HepG2 (cell line): ENCODE results near the gene CYP11A1. TPM values are rescaled to one million over a fixed set of nuclear protein-coding genes. Genes with fewer than 3 reads are reported as not detected.

Source experiments
- ATF7-NPFF ChIP-seq: sonication (generic); formaldehyde crosslinking; IDR thresholded peaks from 2 replicates; pipeline ENCODE4 v1.8.1; 2023; ENCODE audit warnings: mild to moderate bottlenecking, low read depth, missing genetic modification reagents, moderate library complexity
- CBFB ChIP-seq: sonication (generic); formaldehyde crosslinking; IDR thresholded peaks from 2 replicates; pipeline ENCODE4 v1.4.0; 2020; ENCODE audit warnings: missing genetic modification reagents
- CC2D1A ChIP-seq: sonication (generic); formaldehyde crosslinking; IDR thresholded peaks from 2 replicates; pipeline ENCODE4 v1.8.1; 2023; ENCODE audit warnings: mild to moderate bottlenecking, missing genetic modification reagents
- E2F1 ChIP-seq: sonication (generic); formaldehyde crosslinking; IDR thresholded peaks from 2 replicates; pipeline ENCODE4 v1.5.0; 2020; ENCODE audit warnings: missing genetic modification reagents
- FLYWCH1 ChIP-seq: sonication (generic); formaldehyde crosslinking; IDR thresholded peaks from 2 replicates; pipeline ENCODE4 v1.8.1; 2023; ENCODE audit warnings: mild to moderate bottlenecking, missing genetic modification reagents
- HNRNPLL ChIP-seq: fragments of 200-400 bp; formaldehyde crosslinking; IDR thresholded peaks from 2 replicates; pipeline ENCODE4 v1.6.1; 2017; ENCODE audit warnings: mild to moderate bottlenecking, low read depth, low read length; ENCODE audit not compliant: poor library complexity, severe bottlenecking
- MIER2 ChIP-seq: IDR thresholded peaks from 2 replicates; pipeline ENCODE4 v1.6.1; 2016; ENCODE audit warnings: missing biosample characterization, missing genetic modification reagents
- ZBTB26 ChIP-seq: IDR thresholded peaks from 2 replicates; pipeline ENCODE4 v1.6.1; 2016; ENCODE audit warnings: missing compliant biosample characterization, missing genetic modification reagents, borderline replicate concordance
- ZBTB38 ChIP-seq: sonication (generic); formaldehyde crosslinking; IDR thresholded peaks from 2 replicates; pipeline ENCODE4 v1.5.1; 2020; ENCODE audit warnings: mild to moderate bottlenecking, missing genetic modification reagents
- ZNF264 ChIP-seq: sonication (generic); formaldehyde crosslinking; IDR thresholded peaks from 2 replicates; pipeline ENCODE4 v1.4.0; 2020; ENCODE audit warnings: missing genetic modification reagents
- ZNF770 ChIP-seq: sonication (generic); formaldehyde crosslinking; IDR thresholded peaks from 2 replicates; pipeline ENCODE4 v1.5.0; 2020; ENCODE audit warnings: mild to moderate bottlenecking, missing genetic modification reagents
- polyA plus RNA-seq, 8 experiments: library from polyadenylated mRNA; depleted of rRNA in 3 of 8; stranded (reverse) in 7 of 8; unstranded in 1 of 8; fragments of >200 nt; fragmentation: Illumina TruSeq in 4 of 8; extraction: Trizol in 4 of 8; gene quantifications; 2 replicates each; pipeline versions ENCODE4 v1.2.1 to v1.2.3, GENCODE V29; 2011 to 2016; ENCODE audit warnings: low read depth in 4 of 8, missing spikeins in 1 of 8, mixed read lengths in 1 of 8; ENCODE audit not compliant: insufficient read depth in 1 of 8
- total RNA-seq, 5 experiments: library from RNA; depleted of rRNA; stranded (reverse); fragments of >200 nt; fragmentation: Illumina TruSeq; extraction: Trizol; gene quantifications; 2 replicates each; pipeline ENCODE4 v1.2.3, GENCODE V29; 2016; ENCODE audit warnings: low read depth in 1 of 5
- TF ChIP-seq, protein P1 (sequence below): sonication (generic); formaldehyde crosslinking; IDR thresholded peaks from 2 replicates; pipeline ENCODE4 v1.4.0; 2020; ENCODE audit warnings: missing genetic modification reagents
- TF ChIP-seq, protein P2 (sequence below): sonication (generic); formaldehyde crosslinking; IDR thresholded peaks from 2 replicates; pipeline ENCODE4; 2020; ENCODE audit warnings: missing genetic modification reagents, mild to moderate bottlenecking, borderline replicate concordance

CYP11A1 gene
- total and polyA plus RNA-seq, 2 of the 13 experiments (the other 11 are each of a cell fraction or from before 2014, with no cell fraction given), result 0.66 to 0.92 TPM

DNA sequence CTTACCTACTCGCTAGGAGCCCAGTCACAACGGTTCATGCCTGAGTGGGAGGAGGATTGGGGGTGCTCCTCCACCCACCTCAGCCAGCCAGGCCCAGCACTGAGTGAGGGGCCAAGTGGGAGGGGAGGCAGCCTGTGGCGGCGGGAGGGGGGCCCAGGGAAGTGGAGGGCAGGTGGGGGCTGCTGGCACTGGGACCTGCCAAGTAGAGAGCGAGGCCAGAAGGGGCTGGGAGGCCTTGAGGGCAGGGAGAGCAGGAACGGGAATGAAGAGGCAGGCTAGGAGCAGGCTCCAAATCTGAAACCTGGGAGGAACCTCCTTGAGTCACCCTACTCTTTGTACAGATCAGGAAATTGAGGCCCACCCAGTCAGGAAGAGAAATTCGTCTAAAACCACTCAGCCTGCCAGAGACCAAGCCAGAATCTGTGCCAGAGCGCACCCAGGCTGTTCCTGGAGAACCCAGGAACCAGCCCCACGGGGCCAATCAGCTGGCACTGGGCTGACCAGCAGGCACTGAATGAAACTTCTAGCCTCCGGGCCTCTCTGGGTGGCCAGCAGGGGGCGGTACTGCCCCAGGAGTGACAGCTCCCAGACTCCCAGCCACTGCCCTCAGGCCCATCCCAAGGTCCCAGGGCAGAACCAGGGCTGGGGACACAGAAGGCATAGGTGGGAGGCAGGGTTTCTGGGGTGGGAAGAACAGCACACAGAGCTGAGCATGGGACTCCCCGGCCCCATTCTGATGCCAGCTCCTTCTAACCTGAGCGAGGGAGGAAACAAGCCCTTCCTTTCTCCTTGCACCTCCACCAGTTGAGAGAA, 14.8 kb upstream of the CYP11A1 start (continued):
- TF ChIP-seq E2F1, result no peak
- TF ChIP-seq FLYWCH1 (CRISPR knock-in tag), result no peak
- no peak for TF ChIP-seq ZNF770 (CRISPR knock-in tag)
- TF ChIP-seq CBFB, result 0 out of 2 replicates have a peak, but pooled peaks have one; percentile 38
- TF ChIP-seq ZBTB38 (CRISPR knock-in tag), result no peak
- TF ChIP-seq ZNF264, result no peak
- peak; percentile 26 for TF ChIP-seq HNRNPLL
- TF ChIP-seq, protein P1, sequence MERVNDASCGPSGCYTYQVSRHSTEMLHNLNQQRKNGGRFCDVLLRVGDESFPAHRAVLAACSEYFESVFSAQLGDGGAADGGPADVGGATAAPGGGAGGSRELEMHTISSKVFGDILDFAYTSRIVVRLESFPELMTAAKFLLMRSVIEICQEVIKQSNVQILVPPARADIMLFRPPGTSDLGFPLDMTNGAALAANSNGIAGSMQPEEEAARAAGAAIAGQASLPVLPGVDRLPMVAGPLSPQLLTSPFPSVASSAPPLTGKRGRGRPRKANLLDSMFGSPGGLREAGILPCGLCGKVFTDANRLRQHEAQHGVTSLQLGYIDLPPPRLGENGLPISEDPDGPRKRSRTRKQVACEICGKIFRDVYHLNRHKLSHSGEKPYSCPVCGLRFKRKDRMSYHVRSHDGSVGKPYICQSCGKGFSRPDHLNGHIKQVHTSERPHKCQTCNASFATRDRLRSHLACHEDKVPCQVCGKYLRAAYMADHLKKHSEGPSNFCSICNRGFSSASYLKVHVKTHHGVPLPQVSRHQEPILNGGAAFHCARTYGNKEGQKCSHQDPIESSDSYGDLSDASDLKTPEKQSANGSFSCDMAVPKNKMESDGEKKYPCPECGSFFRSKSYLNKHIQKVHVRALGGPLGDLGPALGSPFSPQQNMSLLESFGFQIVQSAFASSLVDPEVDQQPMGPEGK (CRISPR knock-in tag), result peak; percentile 47; the same call in 1 of the 2 replicates
- TF ChIP-seq MIER2, result peak; percentile 43; the same call in 1 of the 2 replicates
- no peak for TF ChIP-seq CC2D1A
- TF ChIP-seq, protein P2, sequence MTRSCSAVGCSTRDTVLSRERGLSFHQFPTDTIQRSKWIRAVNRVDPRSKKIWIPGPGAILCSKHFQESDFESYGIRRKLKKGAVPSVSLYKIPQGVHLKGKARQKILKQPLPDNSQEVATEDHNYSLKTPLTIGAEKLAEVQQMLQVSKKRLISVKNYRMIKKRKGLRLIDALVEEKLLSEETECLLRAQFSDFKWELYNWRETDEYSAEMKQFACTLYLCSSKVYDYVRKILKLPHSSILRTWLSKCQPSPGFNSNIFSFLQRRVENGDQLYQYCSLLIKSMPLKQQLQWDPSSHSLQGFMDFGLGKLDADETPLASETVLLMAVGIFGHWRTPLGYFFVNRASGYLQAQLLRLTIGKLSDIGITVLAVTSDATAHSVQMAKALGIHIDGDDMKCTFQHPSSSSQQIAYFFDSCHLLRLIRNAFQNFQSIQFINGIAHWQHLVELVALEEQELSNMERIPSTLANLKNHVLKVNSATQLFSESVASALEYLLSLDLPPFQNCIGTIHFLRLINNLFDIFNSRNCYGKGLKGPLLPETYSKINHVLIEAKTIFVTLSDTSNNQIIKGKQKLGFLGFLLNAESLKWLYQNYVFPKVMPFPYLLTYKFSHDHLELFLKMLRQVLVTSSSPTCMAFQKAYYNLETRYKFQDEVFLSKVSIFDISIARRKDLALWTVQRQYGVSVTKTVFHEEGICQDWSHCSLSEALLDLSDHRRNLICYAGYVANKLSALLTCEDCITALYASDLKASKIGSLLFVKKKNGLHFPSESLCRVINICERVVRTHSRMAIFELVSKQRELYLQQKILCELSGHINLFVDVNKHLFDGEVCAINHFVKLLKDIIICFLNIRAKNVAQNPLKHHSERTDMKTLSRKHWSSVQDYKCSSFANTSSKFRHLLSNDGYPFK (CRISPR knock-in tag), result peak; percentile 22; the same call in 1 of the 2 replicates
- TF ChIP-seq ATF7-NPFF (CRISPR knock-in tag), result 0 out of 2 replicates have a peak, but pooled peaks have one; percentile 22
- no peak for TF ChIP-seq ZBTB26
